K562 (cell line): ENCODE data around the gene LBH.

Source experiments
- ATF2 ChIP-seq: sonication (generic); formaldehyde crosslinking; IDR thresholded peaks from 2 replicates; pipeline ENCODE4 v1.8.1; 2022; ENCODE audit warnings: missing genetic modification reagents
- HNRNPK ChIP-seq: fragments of 200-400 bp; formaldehyde crosslinking; IDR thresholded peaks from one replicate; pipeline ENCODE4 v1.6.1; 2018; ENCODE audit warnings: mild to moderate bottlenecking, low read depth, low read length; ENCODE audit not compliant: poor library complexity, severe bottlenecking
- RCOR1 ChIP-seq, 2 experiments: IDR thresholded peaks; 2 replicates each; pipeline ENCODE4 v1.6.1; 2012; ENCODE audit warnings: low read depth in 2 of 2, low read length in 2 of 2, borderline replicate concordance in 1 of 2, improper control_type of control experiment in 1 of 2
- ZNF76 ChIP-seq: fragments of 250-450 bp; sonication (Bioruptor Pico); IDR thresholded peaks from 2 replicates; pipeline ENCODE4 v1.4.0; 2020; ENCODE audit warnings: mild to moderate bottlenecking, moderate library complexity, borderline replicate concordance
- TF ChIP-seq, protein P1 (sequence below), 2 experiments: fragments of 450-650 bp; conservative IDR thresholded peaks; 2 replicates each; pipeline ENCODE4 v1.6.1; 2017; ENCODE audit warnings: mild to moderate bottlenecking in 2 of 2, moderate library complexity in 2 of 2
- TF ChIP-seq, protein P2 (sequence below), 3 experiments: IDR thresholded peaks in 2 of 3; conservative IDR thresholded peaks in 1 of 3; 2 replicates each; pipeline ENCODE4 v1.5.1; 2011 to 2012; ENCODE audit warnings: low read length in 3 of 3, mild to moderate bottlenecking in 3 of 3, control low read depth in 2 of 3, improper control_type of control experiment in 1 of 3, inconsistent platforms in 1 of 3, low read depth in 1 of 3, mixed read lengths in 1 of 3, moderate library complexity in 1 of 3; ENCODE audit not compliant: insufficient read depth in 2 of 3
- TF ChIP-seq, protein P3 (sequence below): sonication (generic); formaldehyde crosslinking; IDR thresholded peaks from 2 replicates; pipeline ENCODE4 v1.8.0; 2022; ENCODE audit warnings: mild to moderate bottlenecking, missing genetic modification reagents, borderline replicate concordance

DNA sequence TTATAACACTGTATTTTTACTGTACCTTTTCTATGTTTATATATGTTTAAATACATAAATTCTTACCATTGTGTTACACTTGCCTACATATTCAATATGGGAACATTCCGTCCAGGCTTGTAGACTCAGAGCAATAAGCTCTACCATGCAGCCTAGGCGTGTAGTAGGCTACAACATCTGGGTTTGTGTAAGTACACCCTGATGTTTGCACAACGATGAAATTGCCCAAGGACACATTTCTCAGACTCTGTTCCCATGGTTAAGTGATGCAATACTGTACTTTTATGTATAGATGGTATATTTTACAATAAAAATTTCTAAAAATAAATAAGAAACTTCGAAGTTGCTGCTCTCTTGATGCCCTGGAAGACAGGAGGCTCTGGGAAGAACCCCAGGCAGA lies 46.2 kb upstream of the LBH start:
- TF ChIP-seq RCOR1 (IDR thresholded peaks at IDR 0.05; ENCODE audit: borderline replicate concordance in 1 of 2, low read depth in 2 of 2, low read length in 2 of 2) (no peak), ZNF76 (CRISPR knock-in tag) (no peak), ATF2 (CRISPR knock-in tag) (no peak), HNRNPK (no peak)
- TF ChIP-seq, protein P1, sequence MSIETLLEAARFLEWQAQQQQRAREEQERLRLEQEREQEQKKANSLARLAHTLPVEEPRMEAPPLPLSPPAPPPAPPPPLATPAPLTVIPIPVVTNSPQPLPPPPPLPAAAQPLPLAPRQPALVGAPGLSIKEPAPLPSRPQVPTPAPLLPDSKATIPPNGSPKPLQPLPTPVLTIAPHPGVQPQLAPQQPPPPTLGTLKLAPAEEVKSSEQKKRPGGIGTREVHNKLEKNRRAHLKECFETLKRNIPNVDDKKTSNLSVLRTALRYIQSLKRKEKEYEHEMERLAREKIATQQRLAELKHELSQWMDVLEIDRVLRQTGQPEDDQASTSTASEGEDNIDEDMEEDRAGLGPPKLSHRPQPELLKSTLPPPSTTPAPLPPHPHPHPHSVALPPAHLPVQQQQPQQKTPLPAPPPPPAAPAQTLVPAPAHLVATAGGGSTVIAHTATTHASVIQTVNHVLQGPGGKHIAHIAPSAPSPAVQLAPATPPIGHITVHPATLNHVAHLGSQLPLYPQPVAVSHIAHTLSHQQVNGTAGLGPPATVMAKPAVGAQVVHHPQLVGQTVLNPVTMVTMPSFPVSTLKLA (conservative IDR thresholded peaks at IDR 0.05), result no peak
- TF ChIP-seq, protein P2, sequence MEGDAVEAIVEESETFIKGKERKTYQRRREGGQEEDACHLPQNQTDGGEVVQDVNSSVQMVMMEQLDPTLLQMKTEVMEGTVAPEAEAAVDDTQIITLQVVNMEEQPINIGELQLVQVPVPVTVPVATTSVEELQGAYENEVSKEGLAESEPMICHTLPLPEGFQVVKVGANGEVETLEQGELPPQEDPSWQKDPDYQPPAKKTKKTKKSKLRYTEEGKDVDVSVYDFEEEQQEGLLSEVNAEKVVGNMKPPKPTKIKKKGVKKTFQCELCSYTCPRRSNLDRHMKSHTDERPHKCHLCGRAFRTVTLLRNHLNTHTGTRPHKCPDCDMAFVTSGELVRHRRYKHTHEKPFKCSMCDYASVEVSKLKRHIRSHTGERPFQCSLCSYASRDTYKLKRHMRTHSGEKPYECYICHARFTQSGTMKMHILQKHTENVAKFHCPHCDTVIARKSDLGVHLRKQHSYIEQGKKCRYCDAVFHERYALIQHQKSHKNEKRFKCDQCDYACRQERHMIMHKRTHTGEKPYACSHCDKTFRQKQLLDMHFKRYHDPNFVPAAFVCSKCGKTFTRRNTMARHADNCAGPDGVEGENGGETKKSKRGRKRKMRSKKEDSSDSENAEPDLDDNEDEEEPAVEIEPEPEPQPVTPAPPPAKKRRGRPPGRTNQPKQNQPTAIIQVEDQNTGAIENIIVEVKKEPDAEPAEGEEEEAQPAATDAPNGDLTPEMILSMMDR (IDR thresholded peaks at IDR 0.05 in 2 of 3, conservative IDR thresholded peaks at IDR 0.05 in 1 of 3; ENCODE audit: insufficient read depth in 2 of 3, low read depth in 1 of 3, low read length in 3 of 3), result no peak
- TF ChIP-seq, protein P3, sequence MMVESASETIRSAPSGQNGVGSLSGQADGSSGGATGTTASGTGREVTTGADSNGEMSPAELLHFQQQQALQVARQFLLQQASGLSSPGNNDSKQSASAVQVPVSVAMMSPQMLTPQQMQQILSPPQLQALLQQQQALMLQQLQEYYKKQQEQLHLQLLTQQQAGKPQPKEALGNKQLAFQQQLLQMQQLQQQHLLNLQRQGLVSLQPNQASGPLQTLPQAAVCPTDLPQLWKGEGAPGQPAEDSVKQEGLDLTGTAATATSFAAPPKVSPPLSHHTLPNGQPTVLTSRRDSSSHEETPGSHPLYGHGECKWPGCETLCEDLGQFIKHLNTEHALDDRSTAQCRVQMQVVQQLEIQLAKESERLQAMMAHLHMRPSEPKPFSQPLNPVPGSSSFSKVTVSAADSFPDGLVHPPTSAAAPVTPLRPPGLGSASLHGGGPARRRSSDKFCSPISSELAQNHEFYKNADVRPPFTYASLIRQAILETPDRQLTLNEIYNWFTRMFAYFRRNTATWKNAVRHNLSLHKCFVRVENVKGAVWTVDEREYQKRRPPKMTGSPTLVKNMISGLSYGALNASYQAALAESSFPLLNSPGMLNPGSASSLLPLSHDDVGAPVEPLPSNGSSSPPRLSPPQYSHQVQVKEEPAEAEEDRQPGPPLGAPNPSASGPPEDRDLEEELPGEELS (CRISPR knock-in tag), result no peak
